NT2/D1 (cell line): ENCODE measurements around the gene GAB1.

Source experiments
- DNase-seq: peaks from one replicate; pipeline ENCODE4 v3.0.0-alpha.2; 2011; ENCODE audit warnings: low read depth, low spot score
- H3K27me3 ChIP-seq: 2 replicates; pipeline ENCODE4 v1.6.0; 2011; ENCODE audit warnings: mild to moderate bottlenecking; ENCODE audit not compliant: insufficient read length, insufficient read depth
- H3K36me3 ChIP-seq: 2 replicates; pipeline ENCODE4 v1.6.1; 2011; ENCODE audit warnings: mild to moderate bottlenecking, low read length, mixed read lengths; ENCODE audit not compliant: insufficient read depth, insufficient read length
- H3K4me1 ChIP-seq: 2 replicates; pipeline ENCODE4 v1.5.1; 2011; ENCODE audit not compliant: insufficient read depth, insufficient read length
- H3K4me3 ChIP-seq: 2 replicates; pipeline ENCODE4 v1.5.1; 2011; ENCODE audit warnings: low read depth; ENCODE audit not compliant: insufficient read length
- H3K9ac ChIP-seq: 2 replicates; pipeline ENCODE4 v1.6.0; 2011; ENCODE audit warnings: low read depth; ENCODE audit not compliant: insufficient read length
- H3K9me3 ChIP-seq: 2 replicates; pipeline ENCODE4 v1.5.1; 2011; ENCODE audit warnings: mild to moderate bottlenecking, low read length; ENCODE audit not compliant: insufficient read depth
- SUZ12 ChIP-seq: IDR thresholded peaks from 2 replicates; pipeline ENCODE4 v1.6.1; 2011; ENCODE audit not compliant: insufficient read length, insufficient read depth; ENCODE audit errors: extremely low read depth
- YY1 ChIP-seq: IDR thresholded peaks from 2 replicates; pipeline ENCODE4 v1.6.1; 2011; ENCODE audit not compliant: insufficient read length, insufficient read depth
- ZNF274 ChIP-seq: IDR thresholded peaks from 2 replicates; pipeline ENCODE4 v1.6.1; 2011; ENCODE audit warnings: mild to moderate bottlenecking, low read depth, low read length

Gene GAB1

DNA sequence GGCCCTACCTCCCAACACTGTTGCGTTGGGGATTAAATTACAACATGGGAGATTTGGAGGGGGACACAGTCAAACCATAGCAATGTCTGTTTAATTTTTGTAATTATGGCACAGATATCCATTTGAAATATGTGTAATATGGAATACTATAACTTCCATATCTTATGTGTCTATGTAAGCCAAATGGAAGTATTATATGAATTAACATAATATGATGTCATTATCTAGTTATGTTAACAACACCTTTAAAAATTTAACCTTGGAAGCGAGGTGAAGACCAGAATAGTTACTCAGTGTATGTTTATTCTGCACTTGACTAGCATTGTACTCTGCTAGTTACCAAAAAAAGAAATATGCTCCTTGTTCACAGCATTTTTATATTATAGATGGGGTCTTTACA lies 181.1 kb downstream of the GAB1 start:
- no peak for DNase-seq
- H3K9me3 ChIP-seq, result no peaks in the 10 kb centered on the region
- peaks cover 53% of the 10 kb centered on the region for H3K36me3 ChIP-seq
- no peak for TF ChIP-seq SUZ12
- no peak for TF ChIP-seq YY1
- TF ChIP-seq ZNF274, result no peak
- H3K4me1 ChIP-seq, result peaks cover 2% of the 10 kb centered on the region
- no peak overlapping the region for H3K9ac ChIP-seq
- no peak overlapping the region for H3K4me3 ChIP-seq
- H3K27me3 ChIP-seq, result no peaks in the 10 kb centered on the region
